HEK293T (cell line): ENCODE results near the gene TGM6.

ENCODE experiments used
- ARNT ChIP-seq: fragments of 450-650 bp; IDR thresholded peaks from 2 replicates; pipeline ENCODE4 v1.6.1; 2017; ENCODE audit warnings: mild to moderate bottlenecking
- ELF4 ChIP-seq: fragments of 450-650 bp; IDR thresholded peaks from 2 replicates; pipeline ENCODE4 v1.6.1; 2017; ENCODE audit warnings: antibody characterized with exemption
- LEF1 ChIP-seq: fragments of 450-650 bp; IDR thresholded peaks from 2 replicates; pipeline ENCODE4 v1.6.1; 2017; ENCODE audit warnings: mild to moderate bottlenecking, borderline replicate concordance

GRCh38 chr20:2374346-2375125 lies 6.2 kb upstream of the TGM6 start:
- TF ChIP-seq ARNT (no peak), LEF1 (no peak), ELF4 (no peak)
